Measurements from ENCODE around the gene SSBP3.

The SSBP3 gene

DNA sequence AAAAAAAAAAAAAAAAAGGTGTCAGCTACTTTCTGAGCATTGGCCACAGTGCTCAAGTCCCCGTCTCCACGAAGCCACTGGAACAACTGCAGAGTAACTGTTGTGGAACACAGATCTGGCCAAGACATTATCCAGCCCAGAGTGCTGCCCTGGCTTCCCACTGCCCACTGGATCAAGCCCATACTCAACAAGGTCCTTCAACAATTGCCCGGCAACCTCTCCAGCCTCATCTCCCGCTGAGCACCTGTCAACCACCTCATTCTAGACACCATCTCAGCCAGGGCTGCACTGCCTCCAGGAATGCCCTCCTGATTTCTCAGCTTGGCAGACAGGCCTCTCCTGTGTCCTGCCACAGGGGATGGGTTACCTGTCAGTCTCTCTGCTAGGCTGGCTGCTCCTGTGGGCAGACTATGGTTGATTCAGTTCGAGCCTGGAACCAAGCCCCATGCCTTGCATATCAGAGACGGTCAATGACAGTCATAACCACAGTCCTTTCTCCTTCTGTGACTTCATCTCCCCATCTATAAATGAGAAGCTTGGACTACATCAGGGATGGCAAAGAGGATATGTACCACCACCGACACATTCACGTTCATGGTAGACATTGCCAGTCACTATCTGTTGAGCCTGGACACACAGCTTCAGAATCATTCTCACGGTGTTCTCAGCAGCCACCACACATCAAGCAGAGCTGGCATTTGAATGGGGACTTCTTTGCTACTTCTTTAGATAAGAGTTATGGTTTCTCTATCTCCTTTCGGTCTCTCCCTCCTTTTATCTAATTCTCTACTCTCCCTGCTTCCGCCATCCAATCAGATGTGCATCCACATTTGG, 129.4 kb downstream of the SSBP3 start:
- TF ChIP-seq, protein P1, sequence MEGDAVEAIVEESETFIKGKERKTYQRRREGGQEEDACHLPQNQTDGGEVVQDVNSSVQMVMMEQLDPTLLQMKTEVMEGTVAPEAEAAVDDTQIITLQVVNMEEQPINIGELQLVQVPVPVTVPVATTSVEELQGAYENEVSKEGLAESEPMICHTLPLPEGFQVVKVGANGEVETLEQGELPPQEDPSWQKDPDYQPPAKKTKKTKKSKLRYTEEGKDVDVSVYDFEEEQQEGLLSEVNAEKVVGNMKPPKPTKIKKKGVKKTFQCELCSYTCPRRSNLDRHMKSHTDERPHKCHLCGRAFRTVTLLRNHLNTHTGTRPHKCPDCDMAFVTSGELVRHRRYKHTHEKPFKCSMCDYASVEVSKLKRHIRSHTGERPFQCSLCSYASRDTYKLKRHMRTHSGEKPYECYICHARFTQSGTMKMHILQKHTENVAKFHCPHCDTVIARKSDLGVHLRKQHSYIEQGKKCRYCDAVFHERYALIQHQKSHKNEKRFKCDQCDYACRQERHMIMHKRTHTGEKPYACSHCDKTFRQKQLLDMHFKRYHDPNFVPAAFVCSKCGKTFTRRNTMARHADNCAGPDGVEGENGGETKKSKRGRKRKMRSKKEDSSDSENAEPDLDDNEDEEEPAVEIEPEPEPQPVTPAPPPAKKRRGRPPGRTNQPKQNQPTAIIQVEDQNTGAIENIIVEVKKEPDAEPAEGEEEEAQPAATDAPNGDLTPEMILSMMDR (IDR thresholded peaks at IDR 0.05; ENCODE audit: insufficient read depth, low read depth, low read length, missing control alignments), result no peak
- no peak for DNase-seq (ENCODE audit: low read depth)
- H3K4me3 ChIP-seq (ENCODE audit: low read depth, low read length), result no peak overlapping the region

DNA sequence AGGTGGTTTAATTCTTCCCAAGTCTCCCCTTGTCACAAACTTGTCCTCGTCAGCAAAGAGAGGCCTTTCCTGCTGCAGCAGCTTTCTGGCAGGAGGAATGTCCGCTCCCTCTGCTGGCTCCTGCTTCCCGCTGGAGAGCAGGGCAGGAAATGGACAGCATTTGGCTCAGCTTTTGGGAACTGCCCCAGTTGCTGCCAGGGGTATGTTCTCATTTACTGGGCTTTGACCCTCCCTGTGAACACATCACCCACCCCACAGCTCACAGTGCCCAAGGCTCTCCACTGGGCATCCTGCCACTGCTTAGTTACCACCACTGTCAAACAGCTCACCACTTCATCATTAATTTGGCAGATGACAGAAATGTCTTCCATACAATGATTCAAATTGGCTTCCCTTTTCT, 130.8 kb downstream of the SSBP3 start:
- DNase-seq (ENCODE audit: low read depth), result no peak
- TF ChIP-seq, protein P1 (IDR thresholded peaks at IDR 0.05; ENCODE audit: insufficient read depth, low read depth, low read length, missing control alignments), result no peak
- H3K4me3 ChIP-seq (ENCODE audit: low read depth, low read length), result no peak overlapping the region

DNA sequence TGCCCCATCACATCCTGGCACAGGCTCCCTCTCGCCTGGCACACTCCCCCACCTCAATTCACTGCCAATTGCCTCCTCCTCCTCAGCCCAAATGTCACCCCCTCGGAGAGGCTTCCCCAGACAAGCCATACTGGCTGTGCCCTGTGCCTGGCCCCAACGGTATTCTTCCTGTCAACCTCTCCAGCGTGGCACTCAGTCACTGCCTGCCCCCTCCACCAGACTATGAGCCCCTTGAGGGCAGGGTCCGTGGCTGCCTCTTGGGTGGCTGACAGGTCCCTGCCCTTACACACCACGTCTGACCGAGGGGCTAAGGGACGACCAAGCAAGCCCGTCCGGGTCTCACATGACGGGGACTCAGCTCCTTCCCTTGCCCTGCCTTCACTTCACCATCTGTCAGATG, 131.3 kb downstream of the SSBP3 start:
- DNase-seq (ENCODE audit: low read depth), result no peak
- TF ChIP-seq, protein P1 (IDR thresholded peaks at IDR 0.05; ENCODE audit: insufficient read depth, low read depth, low read length, missing control alignments), result no peak
- H3K4me3 ChIP-seq (ENCODE audit: low read depth, low read length), result no peak overlapping the region

DNA sequence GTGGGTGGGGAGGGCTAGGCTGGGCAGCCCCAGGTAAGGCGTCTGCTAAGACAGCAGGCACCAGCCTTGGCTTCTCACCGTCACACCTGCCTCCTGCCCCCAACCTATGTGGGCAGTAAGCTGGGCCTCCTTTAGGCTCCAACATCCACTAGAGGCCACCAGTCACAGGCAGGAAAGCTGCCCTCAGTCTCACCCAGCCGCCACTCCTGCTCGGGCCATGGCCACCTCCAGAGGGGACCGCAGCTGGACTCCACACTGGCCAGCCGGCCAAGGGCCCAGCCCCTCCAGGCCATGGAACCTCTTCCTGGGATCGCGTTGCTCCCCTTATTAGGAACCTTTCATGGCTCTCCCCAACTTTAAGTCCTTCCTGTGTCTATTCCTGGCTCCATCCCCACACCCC, 131.7 kb downstream of the SSBP3 start:
- TF ChIP-seq, protein P1 (IDR thresholded peaks at IDR 0.05; ENCODE audit: insufficient read depth, low read depth, low read length, missing control alignments), result no peak
- H3K4me3 ChIP-seq (ENCODE audit: low read depth, low read length), result no peak overlapping the region
- no peak for DNase-seq (ENCODE audit: low read depth)

DNA sequence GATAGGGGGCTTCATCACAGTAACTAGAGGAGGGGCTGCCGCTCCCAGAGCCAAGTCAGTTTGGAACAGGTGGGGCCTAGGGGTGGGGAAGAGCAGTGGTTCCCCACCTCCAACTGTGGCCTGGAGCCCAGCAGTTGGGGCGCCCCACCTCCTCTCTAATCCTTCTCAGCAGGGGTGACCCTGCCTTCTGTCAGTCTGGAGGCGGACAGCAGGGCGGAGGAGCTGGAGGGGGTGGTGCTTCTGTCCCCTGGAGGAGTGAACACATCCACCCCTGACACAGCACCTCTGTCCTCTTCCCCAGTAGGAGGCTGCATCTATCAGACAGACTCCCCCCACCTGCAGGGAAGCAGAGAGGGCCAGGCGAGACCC, 132.4 kb downstream of the SSBP3 start:
- DNase-seq (ENCODE audit: low read depth), result no peak

DNA sequence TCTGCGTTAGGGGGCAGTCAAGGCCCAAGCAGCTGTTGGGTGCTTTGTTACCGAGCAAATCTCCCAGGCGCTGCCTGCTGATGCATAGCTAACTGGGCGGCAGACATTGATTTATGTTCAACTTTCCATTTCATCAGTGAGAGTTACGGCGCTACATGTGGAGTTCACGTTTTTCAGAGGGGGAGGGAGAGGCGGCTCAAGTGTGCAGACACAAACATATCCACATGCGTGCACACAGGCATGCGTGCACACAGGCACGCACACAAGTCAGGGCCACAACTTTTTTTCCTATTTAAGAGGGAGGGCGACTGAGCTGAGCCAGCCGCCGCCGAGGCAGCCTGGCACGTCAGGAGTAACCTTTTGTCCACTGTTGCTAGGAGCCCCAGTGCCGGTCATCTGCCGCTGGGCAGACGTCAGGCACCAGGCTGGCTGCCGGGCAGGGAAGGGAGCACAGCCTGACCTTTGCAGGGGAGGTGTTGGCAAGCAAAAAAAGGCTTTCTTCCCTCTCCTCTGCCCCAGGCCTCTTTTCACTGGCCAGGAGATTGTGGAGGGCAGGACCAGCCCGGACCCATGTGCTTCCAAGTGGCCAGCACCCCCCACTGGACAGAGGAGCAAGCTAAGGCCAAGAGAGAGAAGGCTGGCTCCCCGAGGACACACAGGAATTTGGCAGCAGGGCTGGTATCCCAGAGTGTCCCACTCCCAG, 133.0 kb downstream of the SSBP3 start:
- no peak overlapping the region for H3K4me3 ChIP-seq (ENCODE audit: low read depth, low read length)
- peak; percentile 48 for DNase-seq (ENCODE audit: low read depth)
- TF ChIP-seq, protein P1 (IDR thresholded peaks at IDR 0.05; ENCODE audit: insufficient read depth, low read depth, low read length, missing control alignments), result peak; percentile 30

More for the DNA sequence above, 132.4 kb downstream of the SSBP3 start:
- no peak overlapping the region for H3K4me3 ChIP-seq (ENCODE audit: low read depth, low read length)
- TF ChIP-seq, protein P1 (IDR thresholded peaks at IDR 0.05; ENCODE audit: insufficient read depth, low read depth, low read length, missing control alignments), result no peak
